Suppressor macrophage (primary cell): Measurements from ENCODE around the gene CLEC1B.
A peak's percentile ranks its signal among the peaks of the same experiment; 100 is the strongest.
"Not testable (repeated sequence)": the region's sequence is repeated elsewhere in the genome, so short reads cannot be mapped to it uniquely, and the experiment has no call there.

ENCODE experiments used
- DNase-seq, 4 experiments: peaks; one replicate each; pipeline ENCODE4 v3.0.0-alpha.2; 2020 to 2022
- total RNA-seq, 17 experiments: gene quantifications; one replicate each; lab custom pipeline; 2026; ENCODE audit warnings: mixed read lengths in 6 of 17, inconsistent platforms in 3 of 17; lab: John Stamatoyannopoulos, UW

CLEC1B gene
- 0 to 1.7 (median 0) reads per million in 17 experiments for total RNA-seq

GRCh38 chr12:9999016-9999415 is at the start of gene CLEC1B:
CLEC1B (minus strand) TSS chr12:9999121; CDS start chr12:9999100, 21 bp downstream.
- DNase-seq = no peak

GRCh38 chr12:10048526-10048925 is 49.6 kb upstream of the CLEC1B start:
- peak; percentile 37 to 69 (median 54) for DNase-seq

GRCh38 chr12:10042167-10042566 is 43.2 kb upstream of the CLEC1B start:
- DNase-seq = no peak

- DNase-seq = peak; percentile 36 to 66 (median 46)
Measured at GRCh38 chr12:10033783-10034545, 35.0 kb upstream of the CLEC1B start.

GRCh38 chr12:10031771-10032175 is 32.9 kb upstream of the CLEC1B start:
- peak in 1 of 4 experiments; percentile 30 for DNase-seq

GRCh38 chr12:10031321-10031720 is 32.4 kb upstream of the CLEC1B start:
- peak; percentile 15 to 55 (median 40) for DNase-seq

GRCh38 chr12:10030446-10030845 is 31.5 kb upstream of the CLEC1B start, which contains the start of gene CLEC9A:
CLEC9A (plus strand) TSS chr12:10030682; CDS start chr12:10052688, 22,006 bp downstream.
- DNase-seq = no peak

GRCh38 chr12:10027721-10028120 is 28.8 kb upstream of the CLEC1B start:
- DNase-seq = peak; percentile 88 to 99 (median 94)

- peak in 2 of 4 experiments; percentile 16 to 21 for DNase-seq
Measured at GRCh38 chr12:10027311-10027710, 28.4 kb upstream of the CLEC1B start.

- DNase-seq = peak in 3 of 4 experiments; percentile 13 to 51 (median 40)
Measured at GRCh38 chr12:10026666-10027065, 27.7 kb upstream of the CLEC1B start.

- DNase-seq = peak in 2 of 4 experiments; percentile 14 to 40
Measured at GRCh38 chr12:10025236-10025635, 26.3 kb upstream of the CLEC1B start.

- no peak for DNase-seq
Measured at GRCh38 chr12:10021342-10021741, 22.4 kb upstream of the CLEC1B start.

- peak; percentile 28 to 66 (median 50) for DNase-seq
Measured at GRCh38 chr12:10018386-10018785, 19.5 kb upstream of the CLEC1B start.

GRCh38 chr12:10016881-10017280 is 18.0 kb upstream of the CLEC1B start:
- peak in 1 of 4 experiments; percentile 15 for DNase-seq

- no peak for DNase-seq
Measured at GRCh38 chr12:10015450-10015849, 16.5 kb upstream of the CLEC1B start.

- no peak for DNase-seq
Measured at GRCh38 chr12:10012630-10013330, 13.9 kb upstream of the CLEC1B start.

- DNase-seq = no peak
Measured at GRCh38 chr12:10001171-10001776, 2.4 kb upstream of the CLEC1B start.

GRCh38 chr12:9992296-9992695 is 6.6 kb downstream of the CLEC1B start:
- DNase-seq = peak in 3 of 4 experiments; percentile 33 to 52 (median 41)

GRCh38 chr12:9991876-9992275 is 7.0 kb downstream of the CLEC1B start:
- DNase-seq = peak; percentile 13 to 61 (median 42)

GRCh38 chr12:9980126-9980525 is 18.8 kb downstream of the CLEC1B start:
- DNase-seq = peak in 3 of 4 experiments; percentile 55 to 71 (median 61)

GRCh38 chr12:9977916-9978315 is 21.0 kb downstream of the CLEC1B start:
- DNase-seq = peak in 2 of 4 experiments; percentile 57 to 64

GRCh38 chr12:9976626-9977025 is 22.3 kb downstream of the CLEC1B start:
- not testable (repeated sequence) for DNase-seq

- no peak for DNase-seq
Measured at GRCh38 chr12:9975614-9976013, 23.3 kb downstream of the CLEC1B start.
